NCI-H2196 (cell line): ENCODE results near the gene CCDC158.
"Not testable (repeated sequence)": the region's sequence is repeated elsewhere in the genome, so short reads cannot be mapped to it uniquely, and the experiment has no call there.

Experiments used
- DNase-seq: peaks from one replicate; lab custom pipeline; 2025; ENCODE audit not compliant: unreplicated experiment; lab: John Stamatoyannopoulos, UW

CCDC158 gene

DNA sequence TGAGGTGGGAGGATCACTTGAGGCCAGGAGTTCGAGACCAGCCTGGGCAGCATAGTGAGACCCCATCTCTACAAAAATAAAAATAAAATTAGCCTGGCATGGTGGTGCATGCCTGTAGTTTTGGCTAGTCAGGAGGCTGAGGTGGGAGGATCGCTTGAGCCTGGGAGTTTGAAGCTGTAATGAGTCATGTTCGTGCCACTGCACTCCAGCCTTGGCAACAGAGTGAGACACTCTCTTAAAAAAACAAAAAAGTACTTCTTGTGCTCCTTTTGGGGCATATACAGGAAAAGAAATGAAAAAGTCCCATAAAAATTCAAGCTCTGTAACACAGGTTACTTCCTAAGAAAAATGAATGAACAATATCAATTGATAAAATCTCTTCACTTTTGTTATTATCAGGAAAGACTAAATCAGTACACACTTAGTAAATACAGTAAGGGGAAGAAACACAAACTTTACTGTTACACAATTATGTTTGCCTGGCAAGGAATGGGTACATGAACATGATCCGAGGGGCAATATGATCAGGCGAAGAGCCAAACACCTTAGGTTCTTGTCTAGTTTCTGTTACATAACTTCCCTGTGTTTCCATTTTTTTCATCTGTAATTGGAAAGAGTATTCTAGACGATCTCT is 46.9 kb downstream of the CCDC158 start:
- no peak for DNase-seq

DNA sequence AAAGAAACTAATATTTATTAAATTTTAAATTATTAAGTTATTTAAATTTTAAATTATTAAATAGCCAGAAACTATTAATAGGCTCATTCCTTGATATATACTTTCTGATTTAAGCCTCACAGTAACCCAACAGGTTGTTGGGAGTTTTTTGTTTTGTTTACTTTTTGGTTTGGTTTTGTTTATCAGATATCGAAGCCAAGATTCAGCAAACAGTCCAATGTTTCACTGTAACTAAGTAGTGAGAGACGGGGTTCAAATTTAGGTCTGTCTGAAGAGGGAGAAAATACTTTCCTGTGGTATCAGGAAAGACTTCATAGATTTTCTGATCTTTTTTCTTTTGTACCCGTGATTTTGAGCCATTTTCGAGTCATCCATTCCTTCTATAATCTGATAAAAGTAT is 54.2 kb downstream of the CCDC158 start:
- no peak for DNase-seq

DNA sequence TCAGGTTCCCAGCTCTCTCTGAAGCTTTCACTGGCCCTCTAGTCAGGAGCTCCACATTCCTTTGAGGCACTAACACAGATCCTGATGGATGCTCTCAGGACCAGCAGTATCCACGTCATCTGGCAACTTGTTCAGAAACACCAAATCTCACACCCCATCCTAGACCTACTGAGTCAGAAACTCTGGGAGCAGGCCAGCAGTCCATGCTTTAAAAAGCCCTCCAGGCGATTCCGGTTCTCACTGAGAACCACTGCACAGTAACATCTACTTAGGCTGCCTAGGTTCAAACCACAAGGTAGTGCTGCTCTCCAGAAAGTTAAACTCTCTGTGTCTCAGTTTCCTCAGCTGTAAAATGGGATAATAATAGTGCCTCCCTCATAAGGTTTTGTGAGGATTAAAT is 55.3 kb downstream of the CCDC158 start:
- DNase-seq = no peak

DNA sequence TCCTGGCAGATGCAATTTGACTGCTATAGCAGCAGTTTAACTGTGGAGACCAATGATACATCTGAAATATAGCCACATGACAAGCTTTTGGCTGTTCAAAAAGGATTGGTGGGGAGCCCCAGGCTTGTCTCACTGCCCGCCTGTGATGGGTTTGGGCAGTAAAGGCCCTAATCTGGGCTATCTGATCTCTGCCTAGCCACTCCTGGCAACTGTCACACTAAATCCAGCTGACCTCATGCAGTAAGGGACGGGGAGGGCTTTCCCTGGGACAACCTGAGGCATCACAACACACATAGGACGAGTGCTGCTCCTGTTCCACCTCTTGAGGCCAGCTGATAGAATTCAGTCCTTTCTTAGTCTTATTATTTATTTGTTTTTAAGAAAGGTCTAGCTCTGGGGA is 56.2 kb downstream of the CCDC158 start:
- no peak for DNase-seq

DNA sequence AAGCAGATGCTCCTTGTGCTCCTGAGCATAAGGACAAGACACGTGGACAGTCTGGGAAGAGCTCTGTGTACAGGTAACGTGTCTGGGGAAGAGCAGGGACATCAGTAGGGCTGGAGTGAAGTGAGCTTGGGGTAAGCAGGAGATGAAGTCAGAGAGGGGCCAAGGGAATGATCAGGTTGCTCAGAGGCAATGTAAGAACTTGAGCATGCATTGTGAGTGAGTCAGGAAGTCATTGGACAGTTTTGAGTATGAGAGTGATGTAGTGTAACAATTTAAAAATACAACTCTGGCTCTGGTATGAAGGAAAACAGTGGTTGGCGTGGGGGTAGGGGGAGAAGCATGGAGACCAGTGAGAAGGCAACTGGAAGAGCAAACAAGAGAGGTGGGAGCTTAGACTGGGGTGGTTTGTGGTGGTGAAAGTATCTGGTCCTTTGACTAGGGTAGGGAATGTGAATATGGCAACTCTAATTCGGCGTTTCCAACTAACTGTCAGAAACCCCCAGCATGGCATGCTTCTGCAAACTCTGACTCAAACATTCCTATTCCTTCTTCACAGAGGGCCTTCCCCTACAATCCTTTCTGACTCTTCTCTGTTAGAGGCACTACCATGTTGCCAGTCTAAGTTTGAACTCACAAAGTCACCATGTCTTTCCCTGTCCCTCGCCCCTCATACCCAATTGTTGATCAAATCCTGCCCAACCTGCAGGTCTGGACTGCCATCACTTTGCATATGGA is 57.2 kb downstream of the CCDC158 start:
- DNase-seq = no peak

DNA sequence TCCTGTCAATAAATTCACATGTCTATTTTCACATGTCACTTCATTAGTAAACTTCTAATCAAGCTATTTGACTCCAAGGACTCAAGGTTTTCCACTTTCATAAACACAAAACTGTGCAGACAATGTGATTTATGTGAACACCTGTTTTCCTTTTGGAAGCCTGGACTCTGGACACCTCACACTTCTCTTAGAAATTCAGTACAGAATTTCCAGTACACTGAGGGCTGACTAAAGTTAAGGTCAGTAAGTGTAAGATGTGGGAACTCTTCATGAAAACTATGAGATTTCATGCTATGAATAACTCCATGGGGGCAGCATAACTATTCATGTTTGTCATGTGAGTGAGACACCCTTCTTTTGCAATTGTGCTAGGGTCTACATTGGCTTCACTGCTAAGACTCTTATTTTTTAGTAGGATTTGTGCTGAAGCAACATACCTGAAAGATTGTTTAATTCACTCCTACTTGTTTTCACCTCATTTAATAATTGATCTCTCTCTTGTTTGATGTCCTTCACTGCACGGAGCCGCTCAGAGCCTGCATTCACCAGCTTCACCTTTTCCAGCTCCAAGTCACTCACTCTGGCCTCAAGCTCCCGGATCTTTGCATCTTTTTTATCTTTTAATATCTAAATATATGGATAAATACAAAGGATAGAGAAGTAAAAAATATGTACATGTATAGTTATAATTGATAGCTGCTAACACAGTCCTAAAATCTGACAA is 59.1 kb downstream of the CCDC158 start:
- DNase-seq = no peak

DNA sequence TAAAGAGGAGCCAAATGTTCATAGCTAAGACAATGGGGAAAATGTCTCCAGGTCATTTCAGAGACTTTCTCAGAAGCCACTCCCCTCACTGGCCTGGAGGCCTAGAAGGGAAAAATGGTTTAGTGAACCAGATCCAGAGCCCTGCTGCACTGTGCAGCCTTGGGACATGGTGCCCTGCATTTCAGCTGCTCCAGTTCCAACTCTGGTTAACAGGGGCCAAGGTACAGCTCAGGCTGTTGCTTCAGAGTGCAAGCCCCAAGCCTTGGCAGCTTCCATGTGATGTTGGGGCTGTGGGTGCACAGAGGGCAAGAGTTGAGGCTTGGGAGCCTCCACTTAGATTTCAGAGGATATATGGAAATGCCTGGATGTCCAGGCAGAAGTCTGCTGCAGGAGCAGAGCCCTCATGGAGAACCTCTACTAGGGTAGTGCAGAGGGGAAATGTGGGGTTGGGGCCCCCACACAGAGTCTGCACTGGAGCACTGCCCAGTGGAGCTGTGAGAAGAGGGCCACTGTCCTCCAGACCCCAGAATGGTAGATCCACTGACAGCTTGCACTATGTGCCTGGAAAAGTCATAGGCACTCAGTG is 61.0 kb downstream of the CCDC158 start:
- DNase-seq = not testable (repeated sequence)

DNA sequence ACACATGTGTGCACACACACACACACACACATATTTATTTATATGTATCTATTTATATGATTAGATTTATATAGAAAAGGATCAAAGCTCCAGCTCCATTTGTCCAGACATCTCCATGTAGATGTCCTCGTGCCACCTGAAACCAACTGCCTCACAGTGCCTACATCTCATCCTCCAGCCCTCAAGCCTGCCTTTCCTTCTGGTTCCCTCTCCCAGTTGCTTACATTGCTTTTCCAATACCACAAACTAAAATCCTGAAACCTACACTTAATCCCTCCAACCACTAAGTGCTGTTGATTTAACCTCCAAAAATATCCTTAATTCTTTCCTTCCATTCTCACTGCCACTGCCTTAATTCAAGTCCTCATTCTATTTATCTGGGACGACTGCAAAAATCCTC is 63.0 kb downstream of the CCDC158 start:
- no peak for DNase-seq

DNA sequence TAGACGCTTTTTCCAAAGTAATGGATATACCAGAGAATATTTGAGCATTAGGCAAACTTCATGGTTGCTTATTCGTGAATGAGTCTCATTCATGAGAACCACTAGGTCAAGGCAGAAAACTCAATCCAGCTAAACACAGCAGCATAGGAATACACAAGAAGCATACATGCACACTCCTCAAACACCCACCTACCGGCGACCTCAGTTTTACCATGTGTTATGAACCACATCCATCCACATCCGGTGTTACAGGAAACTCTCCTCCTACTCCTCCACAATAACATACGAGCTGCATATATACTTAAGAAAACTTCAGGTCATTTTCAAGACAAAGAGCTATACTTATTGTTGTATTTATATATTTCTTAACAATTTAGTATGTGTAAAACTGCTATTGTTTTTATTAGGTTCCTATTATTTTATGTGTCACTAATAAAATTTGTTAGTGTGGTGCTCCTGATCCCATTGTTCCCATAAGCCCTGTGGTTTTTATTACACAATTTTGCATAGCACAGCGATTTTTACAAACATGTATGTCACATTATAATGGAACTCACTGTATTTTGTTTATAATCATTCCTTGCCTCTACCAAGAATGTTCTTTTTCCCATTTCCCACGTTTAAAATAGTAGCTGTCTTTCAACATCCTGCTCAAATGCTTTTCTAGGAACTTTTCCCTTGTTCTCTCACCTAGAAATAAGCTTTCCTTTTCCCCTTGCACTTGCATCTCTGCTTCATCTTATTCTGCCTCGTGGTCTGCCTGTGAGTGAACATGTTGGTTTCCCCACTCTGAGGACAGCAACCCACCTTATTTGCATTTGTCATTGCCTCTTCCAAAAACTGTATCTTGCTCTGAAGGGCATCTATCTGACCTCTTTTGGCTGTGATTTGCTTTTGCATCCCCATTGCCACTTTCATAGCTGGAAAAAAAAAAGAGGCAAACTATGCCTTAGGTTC is 66.1 kb downstream of the CCDC158 start:
- no peak for DNase-seq

DNA sequence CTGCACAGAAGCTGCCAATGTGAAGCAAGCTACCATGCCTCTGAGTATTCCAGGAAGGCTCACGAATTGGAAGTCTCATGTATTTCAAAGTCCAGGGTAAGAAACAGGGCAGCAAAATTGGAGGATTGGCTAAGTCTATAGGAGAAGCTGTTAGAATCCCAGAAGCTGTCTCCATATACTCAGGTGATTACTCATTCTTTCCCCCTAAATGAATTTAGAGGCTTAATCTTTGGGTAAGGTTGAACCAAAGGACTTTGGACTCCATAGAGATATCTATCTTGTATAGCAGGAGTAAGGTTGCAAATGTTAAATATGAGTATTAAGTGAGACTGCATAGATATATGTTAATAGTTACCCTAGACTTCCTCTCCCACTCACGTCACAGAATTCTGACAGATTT is 78.1 kb downstream of the CCDC158 start:
- no peak for DNase-seq

DNA sequence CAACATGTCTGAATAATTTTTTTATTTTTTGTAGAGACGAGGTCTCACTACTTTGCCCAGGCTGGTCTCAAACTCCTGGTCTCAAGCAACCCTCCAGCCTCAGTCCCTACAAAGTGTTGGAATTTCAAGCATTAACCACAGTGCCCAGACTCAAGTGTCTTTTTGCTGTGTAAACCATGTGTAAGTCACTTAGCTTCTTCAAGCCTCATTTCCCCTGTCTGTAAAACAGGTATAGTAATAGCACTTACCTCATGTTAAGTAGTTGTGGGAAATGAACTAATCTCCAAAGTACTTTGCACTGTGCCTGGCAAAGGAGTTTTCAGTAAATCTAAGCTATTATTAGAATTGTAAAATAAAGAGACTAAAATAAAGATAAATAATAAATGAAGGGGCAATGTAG is 78.8 kb downstream of the CCDC158 start:
- DNase-seq = no peak

DNA sequence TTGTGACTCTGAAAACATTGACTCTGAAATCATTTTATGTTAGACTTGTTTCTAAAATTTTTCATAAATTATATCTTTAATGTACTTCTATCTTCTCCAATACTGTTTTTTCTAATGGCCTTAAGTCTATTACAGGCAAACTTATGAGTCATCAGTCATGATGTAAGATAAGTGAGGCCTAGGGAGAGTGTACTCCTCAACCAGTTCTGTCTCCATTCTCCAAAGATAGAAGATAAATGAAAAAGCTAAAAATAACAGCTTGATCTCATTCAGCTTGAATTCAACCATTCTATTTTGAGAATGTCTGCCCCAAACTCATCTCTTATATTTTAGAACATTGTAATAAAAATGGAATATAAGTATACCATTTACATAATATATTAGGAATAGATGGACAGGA is 79.9 kb downstream of the CCDC158 start:
- no peak for DNase-seq

DNA sequence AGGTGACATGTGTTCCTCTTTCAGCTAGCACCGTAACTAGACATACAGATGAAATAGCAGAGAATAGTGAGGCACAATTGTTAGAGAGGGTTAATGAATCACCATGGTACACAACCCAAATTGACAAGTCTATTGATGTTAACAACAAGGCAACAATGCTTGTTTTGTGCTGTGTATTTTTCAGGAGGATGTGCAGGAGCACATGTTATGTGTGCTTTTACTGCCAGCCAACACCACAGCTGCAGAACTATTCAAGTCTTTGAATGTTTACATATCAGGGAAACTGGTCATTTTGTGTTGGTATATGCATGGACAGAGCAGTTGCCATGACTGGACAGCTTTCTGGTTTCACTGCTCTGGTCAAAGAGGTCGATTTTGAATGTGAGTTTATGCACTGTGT is 81.6 kb downstream of the CCDC158 start:
- no peak for DNase-seq

DNA sequence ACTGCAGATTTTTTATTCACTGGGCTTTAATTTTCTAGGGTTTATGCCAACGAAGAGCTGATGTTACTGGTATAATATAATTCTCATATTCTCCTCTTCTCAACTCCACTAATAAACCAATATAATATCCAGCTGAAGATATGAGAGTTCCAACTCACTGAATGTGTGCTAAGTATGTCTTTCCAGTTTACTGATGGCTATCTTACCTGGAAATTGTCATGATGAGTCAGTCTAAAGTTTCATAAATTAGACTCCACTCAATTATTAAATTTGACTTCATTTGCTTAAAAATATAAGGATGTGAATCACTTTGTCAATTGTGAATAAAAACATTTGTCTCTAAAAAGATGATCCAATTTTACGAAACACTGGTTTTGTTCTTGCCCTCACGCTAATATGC is 86.1 kb downstream of the CCDC158 start:
- no peak for DNase-seq

DNA sequence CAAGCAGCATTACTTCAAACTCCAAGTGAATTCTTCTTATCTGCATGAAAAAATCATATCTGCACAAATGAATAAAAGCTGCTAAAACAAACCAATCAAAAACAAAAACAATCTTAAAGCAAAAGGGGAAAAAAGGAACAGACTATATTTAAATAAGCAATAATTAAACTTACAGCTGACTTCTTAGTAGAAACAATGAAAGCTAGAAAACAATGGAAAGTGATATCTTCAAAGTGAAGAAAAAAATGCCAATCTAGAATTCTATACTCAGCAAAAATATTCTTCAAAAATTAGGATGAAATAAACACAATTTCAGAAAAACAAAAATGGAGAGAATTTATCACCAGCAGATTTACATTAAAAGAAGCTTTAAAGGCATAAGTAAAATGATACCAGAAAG is 94.4 kb downstream of the CCDC158 start:
- no peak for DNase-seq

DNA sequence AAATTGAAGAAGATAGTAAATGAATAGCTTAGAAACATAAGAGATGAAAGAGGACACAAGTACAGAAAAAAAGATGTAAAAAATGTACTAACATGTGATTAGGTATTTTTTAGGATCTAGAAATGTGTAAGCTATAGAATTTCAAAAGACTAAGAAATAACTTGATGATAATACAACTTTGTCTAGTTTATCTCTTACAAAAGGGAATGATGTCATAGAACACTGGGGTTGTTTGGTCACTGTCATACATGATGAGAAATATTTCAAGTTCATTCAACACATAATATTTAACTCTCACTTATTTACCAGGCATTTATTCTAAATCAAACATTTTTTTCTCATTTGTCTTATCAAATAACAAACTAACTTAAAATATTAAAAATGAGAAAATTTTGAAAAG is 95.9 kb downstream of the CCDC158 start:
- no peak for DNase-seq

DNA sequence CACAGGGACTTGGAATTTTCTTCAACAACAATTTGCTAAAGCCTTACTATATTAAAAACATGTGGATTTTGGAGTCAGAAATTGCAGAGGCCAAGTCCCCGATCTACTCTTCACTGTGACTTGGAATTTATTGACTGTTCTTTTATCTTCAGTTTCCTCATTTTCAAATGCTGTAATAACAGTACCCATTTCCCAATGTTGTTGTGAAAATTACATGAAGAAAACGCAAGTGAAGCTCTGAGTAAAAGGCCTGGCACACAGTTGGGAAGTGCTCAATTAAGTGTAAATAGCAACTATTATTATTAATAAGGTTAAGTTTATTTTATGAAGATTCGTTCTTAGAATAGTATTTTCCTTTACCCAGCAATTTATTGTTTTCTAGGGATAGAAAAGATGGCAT is 98.7 kb downstream of the CCDC158 start:
- no peak for DNase-seq

DNA sequence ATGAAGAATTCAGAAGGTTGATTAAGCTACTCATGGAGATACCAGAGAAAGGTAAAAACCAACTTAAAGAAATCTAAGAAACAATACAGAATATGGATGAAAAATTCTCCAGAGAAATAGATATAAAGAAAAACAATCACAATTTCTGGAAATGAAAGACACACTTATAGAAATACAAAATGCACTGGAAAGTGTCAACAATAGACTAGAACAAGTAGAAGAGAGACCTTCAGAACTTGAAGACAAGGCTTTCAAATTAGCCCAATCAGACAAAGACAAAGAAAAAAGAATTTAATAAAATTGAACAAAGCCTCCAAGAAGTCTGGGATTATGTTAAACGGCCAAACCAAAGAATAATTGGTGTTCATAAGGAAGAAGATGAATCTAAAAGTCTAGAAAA is 104.8 kb downstream of the CCDC158 start:
- DNase-seq = no peak

DNA sequence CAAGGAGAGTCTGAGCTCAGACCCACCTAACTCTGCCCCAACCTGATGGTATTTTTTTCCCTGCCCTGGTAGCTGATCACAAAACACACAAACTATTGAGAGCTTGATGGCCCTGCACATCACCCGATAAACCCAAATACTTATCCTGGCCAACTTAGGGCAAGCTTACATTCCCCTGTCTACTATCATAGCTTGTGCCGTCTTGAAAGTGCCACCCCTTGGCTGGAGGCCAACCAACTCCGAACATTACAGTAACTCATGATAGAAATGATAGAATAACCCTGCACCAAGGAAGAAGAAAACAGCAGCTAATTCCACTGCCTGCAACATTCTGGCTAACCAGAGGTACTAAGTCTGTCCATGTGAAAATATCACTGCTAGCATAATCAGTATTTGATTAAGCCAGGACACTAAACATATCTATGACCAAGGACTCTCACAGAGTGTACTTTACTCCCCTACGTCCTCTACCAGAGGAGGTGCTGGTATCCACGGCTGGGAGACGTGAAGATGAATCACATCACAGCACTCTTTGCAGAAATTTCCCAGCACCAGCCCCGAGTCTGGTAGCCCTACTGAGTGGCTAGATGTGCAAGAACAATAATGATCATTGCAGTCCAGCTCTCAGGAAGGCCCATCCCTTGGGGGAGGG is 105.5 kb downstream of the CCDC158 start:
- no peak for DNase-seq

DNA sequence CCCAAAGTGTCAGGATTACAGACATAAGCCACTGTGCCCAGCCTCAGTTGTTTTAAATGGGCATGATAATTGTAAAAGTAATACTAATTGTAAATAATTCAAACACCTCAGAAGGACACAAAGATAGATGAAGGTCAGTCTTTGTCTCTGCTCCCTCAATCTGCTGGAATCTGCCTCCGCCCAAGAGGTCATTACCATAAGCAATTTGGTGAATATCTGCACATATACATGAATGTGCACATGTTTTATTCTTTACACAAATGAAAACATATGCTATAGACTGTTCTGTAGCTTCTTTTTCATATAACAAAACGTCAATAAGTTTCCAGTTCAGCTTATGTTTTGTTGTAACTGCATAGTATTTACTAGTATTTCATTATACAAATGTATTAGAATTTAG is 107.4 kb downstream of the CCDC158 start:
- DNase-seq = no peak
